LoVo (cell line): Measurements from ENCODE around the gene SH3TC1.
A peak's percentile ranks its signal among the peaks of the same experiment; 100 is the strongest.

Experiments
- DNase-seq: peaks from one replicate; pipeline ENCODE4 v3.0.0-alpha.2; 2016; ENCODE audit warnings: low spot score

The SH3TC1 gene

GRCh38 chr4:8181844-8182243 lies 17.2 kb upstream of the SH3TC1 start:
- peak; percentile 68 for DNase-seq

GRCh38 chr4:8182294-8182693 lies 16.8 kb upstream of the SH3TC1 start:
- no peak for DNase-seq

GRCh38 chr4:8182858-8183725 lies 16.0 kb upstream of the SH3TC1 start:
- DNase-seq = peak; percentile 94

GRCh38 chr4:8184061-8184460 lies 15.0 kb upstream of the SH3TC1 start:
- no peak for DNase-seq

GRCh38 chr4:8185295-8185694 lies 13.8 kb upstream of the SH3TC1 start:
- DNase-seq = no peak

- no peak for DNase-seq
Measured at GRCh38 chr4:8185930-8186329, 13.2 kb upstream of the SH3TC1 start.

GRCh38 chr4:8188085-8188484 lies 11.0 kb upstream of the SH3TC1 start:
- DNase-seq = no peak

GRCh38 chr4:8188743-8189550 lies 10.1 kb upstream of the SH3TC1 start:
- DNase-seq = no peak

GRCh38 chr4:8189551-8190466 lies 9.3 kb upstream of the SH3TC1 start:
- DNase-seq = no peak

DNA sequence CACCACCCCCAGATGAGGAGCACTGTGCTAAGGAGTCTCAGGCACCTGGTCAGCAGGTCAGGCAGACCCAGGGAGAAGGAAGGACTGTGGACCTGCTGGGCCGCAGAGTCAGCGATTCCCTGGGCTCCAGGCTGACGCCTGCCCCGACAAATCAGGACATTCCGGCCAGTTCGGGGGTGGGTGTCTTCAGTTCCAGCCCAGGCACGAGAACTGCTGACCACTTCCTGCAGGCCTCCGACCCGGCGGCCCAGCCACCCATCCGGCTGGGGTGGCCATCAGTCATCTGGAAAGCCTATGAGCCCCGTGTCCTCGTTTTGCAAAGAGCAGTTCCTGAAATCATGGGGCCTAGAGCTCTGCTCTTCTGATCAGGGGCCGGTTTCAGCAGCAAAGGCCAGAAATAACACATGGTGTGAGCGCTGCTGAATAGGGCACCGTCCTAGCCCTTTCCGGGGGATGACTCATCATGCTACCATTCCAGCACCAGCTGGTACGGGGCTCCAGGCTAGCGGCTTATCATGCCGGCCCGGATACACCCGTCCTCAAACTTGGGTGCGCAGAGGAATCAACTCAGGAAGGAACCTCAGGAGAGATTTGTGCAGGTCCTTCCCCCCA lies 7.8 kb upstream of the SH3TC1 start:
- peak; percentile 58 for DNase-seq

GRCh38 chr4:8192748-8193738 lies 6.0 kb upstream of the SH3TC1 start:
- DNase-seq = no peak

DNA sequence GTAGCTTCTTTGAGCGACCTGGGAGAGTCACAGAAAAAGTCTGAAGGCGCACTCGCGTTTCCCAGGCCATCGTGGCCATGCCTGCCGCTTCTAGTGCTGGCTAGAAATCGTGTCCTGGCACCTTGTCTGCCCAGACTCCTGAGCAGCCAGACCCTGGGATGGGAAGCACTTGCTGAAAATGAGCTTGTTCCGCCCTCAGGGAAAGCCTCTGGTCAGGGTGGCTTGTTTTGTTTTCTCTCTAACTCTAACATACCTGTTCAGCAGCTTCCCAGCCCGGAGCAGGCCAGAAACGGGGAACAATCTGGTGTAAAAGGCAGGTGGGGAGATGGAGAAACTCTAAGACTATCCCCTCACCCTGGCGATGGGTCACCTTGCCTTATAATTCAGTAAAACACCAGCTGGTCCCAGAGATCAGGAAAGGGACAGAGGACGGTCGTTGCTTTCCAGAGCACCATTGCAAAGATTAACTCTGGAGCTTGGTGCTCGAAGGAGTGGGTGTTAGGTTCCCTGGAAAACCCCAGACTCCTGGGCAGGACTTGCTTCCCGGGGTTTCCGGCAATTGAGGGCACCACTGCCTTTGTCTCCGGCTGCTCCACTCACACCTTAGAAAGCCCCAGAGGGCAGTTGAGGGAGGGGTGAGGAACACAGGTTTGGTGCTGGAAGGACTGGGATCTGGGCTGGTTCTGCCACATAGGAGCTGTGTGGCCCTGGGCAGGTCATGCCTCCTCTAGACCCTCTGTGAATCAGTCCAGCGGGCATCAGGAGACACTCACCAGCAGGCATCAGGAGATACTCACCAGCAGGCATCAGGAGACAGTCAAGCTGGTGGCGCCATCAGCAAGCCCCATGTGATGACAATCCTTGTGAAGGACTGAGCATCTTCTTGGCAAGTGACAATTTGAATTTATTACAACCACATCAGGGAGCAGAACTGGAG lies 4.5 kb upstream of the SH3TC1 start:
- no peak for DNase-seq

GRCh38 chr4:8195431-8195830 lies 3.7 kb upstream of the SH3TC1 start:
- DNase-seq = no peak

- no peak for DNase-seq
Measured at GRCh38 chr4:8195841-8196458, 3.1 kb upstream of the SH3TC1 start.

GRCh38 chr4:8197521-8197920 lies 1.6 kb upstream of the SH3TC1 start:
- DNase-seq = no peak

- no peak for DNase-seq
Measured at GRCh38 chr4:8198206-8198905, 734 bp upstream of the SH3TC1 start.

- DNase-seq = no peak
Measured at GRCh38 chr4:8199594-8200301, 658 bp downstream of the SH3TC1 start.
